OCI-LY1 (cell line): ENCODE data around the gene BCL11A.

Experiments
- H2AFZ ChIP-seq: fragments of 200-600 bp; sonication (generic), shearing (Covaris generic); 2 replicates; pipeline ENCODE4 v1.6.0; 2014; ENCODE audit warnings: antibody characterized with exemption, mild to moderate bottlenecking, low read length
- H3F3A ChIP-seq: fragments of 200-600 bp; sonication (generic), shearing (Covaris generic); 2 replicates; pipeline ENCODE4 v1.6.0; 2014; ENCODE audit warnings: mild to moderate bottlenecking, antibody characterized with exemption, low read length, moderate library complexity; ENCODE audit not compliant: insufficient read depth
- H3K27ac ChIP-seq: fragments of 200-600 bp; sonication (generic); 2 replicates; pipeline ENCODE4 v1.5.1; 2014; ENCODE audit warnings: low read length, mixed run types, mild to moderate bottlenecking, low read depth; ENCODE audit not compliant: poor library complexity, severe bottlenecking
- H3K27me3 ChIP-seq: fragments of 200-600 bp; sonication (generic); 2 replicates; pipeline ENCODE4 v1.6.0; 2014; ENCODE audit warnings: antibody characterized with exemption, mild to moderate bottlenecking, low read length, moderate library complexity; ENCODE audit not compliant: insufficient read depth
- H3K36me3 ChIP-seq: fragments of 200-600 bp; sonication (generic); 2 replicates; pipeline ENCODE4 v1.6.1; 2014; ENCODE audit warnings: mild to moderate bottlenecking, antibody characterized with exemption, low read length, moderate library complexity, mixed read lengths; ENCODE audit not compliant: insufficient read depth
- H3K4me1 ChIP-seq: fragments of 200-600 bp; sonication (generic); 2 replicates; pipeline ENCODE4 v1.5.1; 2014; ENCODE audit warnings: mild to moderate bottlenecking, low read length, moderate library complexity; ENCODE audit not compliant: insufficient read depth, severe bottlenecking
- H3K4me2 ChIP-seq: fragments of 200-600 bp; sonication (generic), shearing (Covaris generic); 2 replicates; pipeline ENCODE4 v1.6.1; 2014; ENCODE audit warnings: low read length
- H3K4me3 ChIP-seq: fragments of 200-600 bp; sonication (generic); 2 replicates; pipeline ENCODE4 v1.5.1; 2014; ENCODE audit warnings: low read length, low read depth, mild to moderate bottlenecking, mixed read lengths; ENCODE audit not compliant: poor library complexity, severe bottlenecking
- H3K79me2 ChIP-seq: fragments of 200-600 bp; shearing (Covaris generic); 2 replicates; pipeline ENCODE4 v1.6.1; 2016; ENCODE audit warnings: mixed run types, low read length, mixed read lengths; ENCODE audit not compliant: insufficient read depth
- H3K9ac ChIP-seq: fragments of 200-600 bp; sonication (generic), shearing (Covaris generic); 2 replicates; pipeline ENCODE4 v1.6.1; 2014; ENCODE audit warnings: mild to moderate bottlenecking, low read length, mixed read lengths
- H3K9me2 ChIP-seq: fragments of 200-600 bp; sonication (generic), shearing (Covaris generic); 2 replicates; pipeline ENCODE4 v1.6.1; 2014; ENCODE audit warnings: low read depth, mild to moderate bottlenecking, low read length, mixed read lengths
- H3K9me3 ChIP-seq: fragments of 200-600 bp; shearing (Covaris generic); 2 replicates; pipeline ENCODE4 v1.6.1; 2014; ENCODE audit warnings: low read length, mixed read lengths
- H4K20me1 ChIP-seq: fragments of 200-600 bp; sonication (generic), shearing (Covaris generic); 2 replicates; pipeline ENCODE4 v1.6.0; 2016; ENCODE audit warnings: mild to moderate bottlenecking, low read length; ENCODE audit not compliant: insufficient read depth
- EZH2 ChIP-seq: fragments of 200-600 bp; sonication (generic), shearing (Covaris generic); IDR thresholded peaks from 2 replicates; pipeline ENCODE4 v1.8.0; 2017; ENCODE audit warnings: borderline replicate concordance, mixed run types, mild to moderate bottlenecking, antibody characterized with exemption, low read length, moderate library complexity, mixed read lengths
- TF ChIP-seq, protein P1 (sequence below): fragments of 200-600 bp; sonication (generic), shearing (Covaris generic); IDR thresholded peaks from 2 replicates; pipeline ENCODE4 v1.5.1; 2017; ENCODE audit warnings: mild to moderate bottlenecking, antibody characterized with exemption, low read length, moderate library complexity, mixed read lengths

BCL11A gene

GRCh38 chr2:60557486-60557864, 4.0 kb upstream of the BCL11A start:
- no peak for TF ChIP-seq EZH2
- Histone ChIP-seq H3K9me2 (no peaks in the 10 kb centered on the region), H2AFZ (no peak overlapping the region), H3K27ac (no peak overlapping the region), H3K9ac (no peak overlapping the region), H3K4me2 (peak overlapping the region; percentile 38; the same call in 1 of the 2 replicates), H3K4me1 (peaks cover 37% of the 10 kb centered on the region), H3K79me2 (no peaks in the 10 kb centered on the region), H3K36me3 (no peaks in the 10 kb centered on the region), H3K27me3 (no peaks in the 10 kb centered on the region), H3K9me3 (no peaks in the 10 kb centered on the region), H3F3A (no peaks in the 10 kb centered on the region; the same call in 1 of the 2 replicates), H3K4me3 (peak overlapping the region; percentile 40), H4K20me1 (no peaks in the 10 kb centered on the region)

DNA sequence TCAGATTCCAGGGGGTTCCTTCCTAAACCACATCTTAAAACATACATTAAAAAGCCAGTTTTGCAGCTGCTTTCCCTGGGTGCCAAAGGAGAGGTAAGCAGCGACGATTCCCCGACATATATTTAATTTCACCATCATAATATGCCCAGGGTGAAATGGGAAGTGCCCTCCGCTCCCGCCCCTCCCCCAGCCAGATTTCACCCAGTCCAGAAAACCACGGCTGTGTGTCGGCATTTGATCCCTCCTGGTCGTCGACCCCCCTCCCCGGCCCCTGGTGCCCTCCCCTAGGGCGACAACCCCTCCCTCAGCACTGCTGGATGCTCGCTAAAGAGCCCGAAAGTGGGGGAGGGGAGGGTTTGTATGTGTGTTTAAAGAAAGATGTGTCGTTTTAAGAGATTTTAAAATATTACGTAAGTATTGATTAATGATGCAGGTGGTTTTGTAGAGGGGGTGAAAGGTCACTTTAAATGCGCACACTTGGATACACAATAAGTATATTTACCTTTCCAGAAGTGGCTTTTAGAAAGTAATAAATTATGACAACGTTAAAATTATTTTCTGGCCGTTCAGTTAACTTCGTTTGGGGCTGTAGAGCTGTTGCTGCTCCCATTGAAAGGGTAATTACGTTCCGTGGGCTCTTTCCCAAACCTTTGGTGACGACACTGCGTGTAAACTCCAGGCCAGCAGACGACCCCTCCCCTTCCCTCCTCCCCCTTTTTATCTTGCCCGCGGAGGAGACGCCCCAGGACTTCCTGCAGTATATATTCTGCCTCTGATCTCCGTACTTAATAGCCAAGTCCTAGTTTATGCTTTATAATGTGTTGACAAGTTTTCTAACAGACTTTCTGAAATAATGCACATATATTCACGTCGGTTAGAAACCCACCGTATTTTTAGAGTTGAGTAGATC, 3.4 kb upstream of the BCL11A start:
- Histone ChIP-seq H3K27ac (no peak overlapping the region), H2AFZ (no peak overlapping the region), H3K4me3 (peak overlapping the region; percentile 40), H3F3A (no peaks in the 10 kb centered on the region; the same call in 1 of the 2 replicates), H3K9ac (no peak overlapping the region), H3K4me1 (peaks cover 37% of the 10 kb centered on the region), H3K4me2 (peak overlapping the region; percentile 38; the same call in 1 of the 2 replicates), H3K9me3 (no peaks in the 10 kb centered on the region), H3K9me2 (no peaks in the 10 kb centered on the region), H3K36me3 (no peaks in the 10 kb centered on the region), H4K20me1 (no peaks in the 10 kb centered on the region), H3K27me3 (no peaks in the 10 kb centered on the region), H3K79me2 (no peaks in the 10 kb centered on the region)
- no peak for TF ChIP-seq EZH2
- TF ChIP-seq, protein P1, sequence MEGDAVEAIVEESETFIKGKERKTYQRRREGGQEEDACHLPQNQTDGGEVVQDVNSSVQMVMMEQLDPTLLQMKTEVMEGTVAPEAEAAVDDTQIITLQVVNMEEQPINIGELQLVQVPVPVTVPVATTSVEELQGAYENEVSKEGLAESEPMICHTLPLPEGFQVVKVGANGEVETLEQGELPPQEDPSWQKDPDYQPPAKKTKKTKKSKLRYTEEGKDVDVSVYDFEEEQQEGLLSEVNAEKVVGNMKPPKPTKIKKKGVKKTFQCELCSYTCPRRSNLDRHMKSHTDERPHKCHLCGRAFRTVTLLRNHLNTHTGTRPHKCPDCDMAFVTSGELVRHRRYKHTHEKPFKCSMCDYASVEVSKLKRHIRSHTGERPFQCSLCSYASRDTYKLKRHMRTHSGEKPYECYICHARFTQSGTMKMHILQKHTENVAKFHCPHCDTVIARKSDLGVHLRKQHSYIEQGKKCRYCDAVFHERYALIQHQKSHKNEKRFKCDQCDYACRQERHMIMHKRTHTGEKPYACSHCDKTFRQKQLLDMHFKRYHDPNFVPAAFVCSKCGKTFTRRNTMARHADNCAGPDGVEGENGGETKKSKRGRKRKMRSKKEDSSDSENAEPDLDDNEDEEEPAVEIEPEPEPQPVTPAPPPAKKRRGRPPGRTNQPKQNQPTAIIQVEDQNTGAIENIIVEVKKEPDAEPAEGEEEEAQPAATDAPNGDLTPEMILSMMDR = no peak

- Histone ChIP-seq H4K20me1 (no peaks in the 10 kb centered on the region), H3K36me3 (no peaks in the 10 kb centered on the region), H3K9ac (no peak overlapping the region), H3K4me1 (peaks cover 40% of the 10 kb centered on the region), H3F3A (no peaks in the 10 kb centered on the region; the same call in 1 of the 2 replicates), H3K4me3 (peak overlapping the region; percentile 78), H3K27ac (peak overlapping the region; percentile 51), H3K9me3 (no peaks in the 10 kb centered on the region), H3K9me2 (no peaks in the 10 kb centered on the region), H3K79me2 (no peaks in the 10 kb centered on the region), H3K27me3 (no peaks in the 10 kb centered on the region), H2AFZ (no peak overlapping the region), H3K4me2 (peak overlapping the region; percentile 96; the same call in 1 of the 2 replicates)
- TF ChIP-seq, protein P1 = no peak
- TF ChIP-seq EZH2 = no peak
Measured at GRCh38 chr2:60556175-60556574, 2.7 kb upstream of the BCL11A start.
